ENCODE measurements around the gene TMX2. TPM values are rescaled to one million over a fixed set of nuclear protein-coding genes. Genes with fewer than 3 reads are reported as not detected.
A peak's percentile ranks its signal among the peaks of the same experiment; 100 is the strongest.

The TMX2 gene
- total and polyA plus RNA-seq, 10 of the 15 experiments (the other 5 are each of a cell fraction or from before 2014, with no cell fraction given): 64.3 to 134 (median 91.6) TPM

- FAIRE-seq (no peak), DNase-seq (ENCODE audit: low read depth, low spot score) (no peak), ATAC-seq (no peak)
- ChIA-PET POLR2A (interaction anchor here (0.9 kb wide), 1 partner anchor 11 kb away, joined by 5 read pairs; no protein-coding TSS in a partner anchor), SMC1A (ENCODE audit: uncharacterized antibody, unreplicated experiment) (interaction anchor here (3.3 kb wide), 1 partner anchor 47 kb away, joined by 58 read pairs; no protein-coding TSS in a partner anchor), CTCF (interaction anchor here (1.1 to 12.2 kb wide), 4 partner anchors 10 to 52 kb away, joined by 4 to 227 read pairs (median 23); partner anchors contain the start of gene CTNND1), RAD21 (ENCODE audit: unreplicated experiment) (interaction anchor here (1.1 to 3.2 kb wide), 3 partner anchors 27 to 759 kb away, joined by 3 to 69 read pairs (median 4); no protein-coding TSS in a partner anchor)
- no peaks in the 10 kb centered on the region for H3K79me2 ChIP-seq (ENCODE audit: control insufficient read depth, insufficient read depth, low read length)
- no peaks in the 10 kb centered on the region for H3K4me1 ChIP-seq (ENCODE audit: control insufficient read depth, insufficient read depth, low read length)
- no TSS peak for BruUV-seq (replicated peaks)
- H3K36me3 ChIP-seq (ENCODE audit: control insufficient read depth in 2 of 2, insufficient read depth in 2 of 2, low read length in 1 of 2): no peaks in the 10 kb centered on the region; a peak in 1 of 4 replicates
- 95% methylated on average over 30 of the region's 30 CpGs for WGBS (ENCODE audit: insufficient coverage, insufficient replicate concordance, low lambda C conversion rate, missing lambda C conversion rate)
- H3K9me3 ChIP-seq (replicated peaks; ENCODE audit: control insufficient read depth, insufficient read depth, low read length): no peaks in the 10 kb centered on the region; the same call in 2 of the 3 replicates
- no peak overlapping the region for H2AFZ ChIP-seq (ENCODE audit: control insufficient read depth, low read depth, low read length)
- in situ Hi-C loops (cut with MboI) (no loop called here), intact Hi-C loops (cut with micrococcal nuclease; ENCODE audit: unreplicated experiment) (no loop called here)
- no peak overlapping the region for H3K4me2 ChIP-seq (ENCODE audit: control insufficient read depth, insufficient read depth)
- H3K27me3 ChIP-seq (replicated peaks in 1 of 2; ENCODE audit: control insufficient read depth in 2 of 2, insufficient read depth in 2 of 2, low read length in 1 of 2): no peaks in the 10 kb centered on the region
- no peaks in the 10 kb centered on the region for H4K20me1 ChIP-seq (ENCODE audit: control insufficient read depth, insufficient read depth)
- TF ChIP-seq RBBP5 (conservative IDR thresholded peaks at IDR 0.05) (no peak), POLR2A (IDR thresholded peaks at IDR 0.05; ENCODE audit: low read depth, low read length) (peak; percentile 62)
- H3K27ac ChIP-seq (ENCODE audit: control insufficient read depth, insufficient read depth): no peak overlapping the region
- H3K9ac ChIP-seq (ENCODE audit: control insufficient read depth, insufficient read depth, low read length): no peak overlapping the region
- H3K4me3 ChIP-seq: no peak overlapping the region
Measured at GRCh38 chr11:57752954-57753353, 40.6 kb downstream of the TMX2 start.

- no peaks in the 10 kb centered on the region for H3K9me3 ChIP-seq (replicated peaks; ENCODE audit: control insufficient read depth, insufficient read depth, low read length)
- FAIRE-seq (no peak), DNase-seq (ENCODE audit: low read depth, low spot score) (no peak), ATAC-seq (no peak)
- H3K9ac ChIP-seq (ENCODE audit: control insufficient read depth, insufficient read depth, low read length): no peak overlapping the region
- H3K4me2 ChIP-seq (ENCODE audit: control insufficient read depth, insufficient read depth): no peak overlapping the region
- H4K20me1 ChIP-seq (ENCODE audit: control insufficient read depth, insufficient read depth): no peaks in the 10 kb centered on the region
- H3K4me1 ChIP-seq (ENCODE audit: control insufficient read depth, insufficient read depth, low read length): no peaks in the 10 kb centered on the region
- H2AFZ ChIP-seq (ENCODE audit: control insufficient read depth, low read depth, low read length): no peak overlapping the region
- 100% methylated on average over 3 of the region's 3 CpGs for WGBS (ENCODE audit: insufficient coverage, insufficient replicate concordance, low lambda C conversion rate, missing lambda C conversion rate)
- no peaks in the 10 kb centered on the region for H3K36me3 ChIP-seq (ENCODE audit: control insufficient read depth in 2 of 2, insufficient read depth in 2 of 2, low read length in 1 of 2)
- RAD21 ChIA-PET (ENCODE audit: unreplicated experiment): interaction anchor here (0.6 to 12.9 kb wide), 4 partner anchors 12 to 42 kb away, joined by 3 to 141 read pairs (median 4); no protein-coding TSS in a partner anchor
- H3K27me3 ChIP-seq (replicated peaks in 1 of 2; ENCODE audit: control insufficient read depth in 2 of 2, insufficient read depth in 2 of 2, low read length in 1 of 2): no peaks in the 10 kb centered on the region
- CTCF ChIA-PET: interaction anchor here (1.0 to 10.1 kb wide), 3 partner anchors 10 to 766 kb away, joined by 3 to 169 read pairs (median 9); no protein-coding TSS in a partner anchor
- no TSS peak for BruUV-seq (replicated peaks)
- intact Hi-C loops (cut with micrococcal nuclease; ENCODE audit: unreplicated experiment) (no loop called here), in situ Hi-C loops (cut with MboI) (no loop called here)
- H3K79me2 ChIP-seq (ENCODE audit: control insufficient read depth, insufficient read depth, low read length): peaks cover 16% of the 10 kb centered on the region
- H3K4me3 ChIP-seq: no peak overlapping the region
- POLR2A ChIA-PET: interaction anchor here (6.6 kb wide), 1 partner anchor 15 kb away, joined by 63 read pairs; the partner anchor contains the start of gene SELENOH
- SMC1A ChIA-PET (ENCODE audit: uncharacterized antibody, unreplicated experiment): interaction anchor here (11.1 to 11.4 kb wide), 2 partner anchors 32 to 42 kb away, joined by 143 to 197 read pairs; no protein-coding TSS in a partner anchor
- H3K27ac ChIP-seq (ENCODE audit: control insufficient read depth, insufficient read depth): no peak overlapping the region
- TF ChIP-seq NKRF (conservative IDR thresholded peaks at IDR 0.05): no peak
- TF ChIP-seq SREBF1 (IDR thresholded peaks at IDR 0.05; ENCODE audit: low read length): no peak
- no peak for TF ChIP-seq TCF3 (IDR thresholded peaks at IDR 0.05; ENCODE audit: borderline replicate concordance, insufficient read depth, low read depth, low read length)
- TF ChIP-seq MAX (IDR thresholded peaks at IDR 0.05; ENCODE audit: low read depth, low read length): no peak
- TF ChIP-seq ZBTB11 (CRISPR knock-in tag; IDR thresholded peaks at IDR 0.05): no peak
- no peak for TF ChIP-seq ETV6 (conservative IDR thresholded peaks at IDR 0.05 in 1 of 2, IDR thresholded peaks at IDR 0.05 in 1 of 2; ENCODE audit: borderline replicate concordance in 1 of 2, low read depth in 1 of 2)
- no peak for TF ChIP-seq YY1 (IDR thresholded peaks at IDR 0.05; ENCODE audit: low read depth, low read length)
- no peak for TF ChIP-seq FOXM1 (IDR thresholded peaks at IDR 0.05; ENCODE audit: low read depth, low read length)
- no peak for TF ChIP-seq EGR1 (IDR thresholded peaks at IDR 0.05; ENCODE audit: borderline replicate concordance in 1 of 2, low read depth in 2 of 2, low read length in 2 of 2)
Measured at GRCh38 chr11:57758174-57758573, 45.8 kb downstream of the TMX2 start.
